HepG2 (cell line): Measurements from ENCODE around the gene CCDC106. TPM values are rescaled to one million over a fixed set of nuclear protein-coding genes. Genes with fewer than 3 reads are reported as not detected.
A peak's percentile ranks its signal among the peaks of the same experiment; 100 is the strongest.

Experiments used
- AHR ChIP-seq: IDR thresholded peaks from 2 replicates; pipeline ENCODE4 v1.6.1; 2018; ENCODE audit warnings: missing genetic modification reagents, missing compliant biosample characterization
- CHD2 ChIP-seq: IDR thresholded peaks from 2 replicates; pipeline ENCODE4 v1.6.1; 2011; ENCODE audit warnings: low read depth, low read length, improper control_type of control experiment
- GATAD2A ChIP-seq: IDR thresholded peaks from 2 replicates; pipeline ENCODE4 v1.6.1; 2016
- GPN1 ChIP-seq: sonication (generic); formaldehyde crosslinking; IDR thresholded peaks from 2 replicates; pipeline ENCODE4 v1.5.1; 2020; ENCODE audit warnings: missing genetic modification reagents, borderline replicate concordance
- HHEX ChIP-seq: IDR thresholded peaks from 2 replicates; pipeline ENCODE4 v1.6.1; 2016; ENCODE audit warnings: control low read depth
- HMG20B ChIP-seq: conservative IDR thresholded peaks from 2 replicates; pipeline ENCODE4 v1.6.1; 2016; ENCODE audit warnings: missing genetic modification reagents, missing compliant biosample characterization
- ISX ChIP-seq: sonication (generic); formaldehyde crosslinking; conservative IDR thresholded peaks from 2 replicates; pipeline ENCODE4 v1.5.0; 2020; ENCODE audit warnings: missing genetic modification reagents
- KLF11 ChIP-seq: IDR thresholded peaks from 2 replicates; pipeline ENCODE4 v1.6.1; 2016; ENCODE audit warnings: missing compliant biosample characterization
- NFE2 ChIP-seq: sonication (generic); formaldehyde crosslinking; IDR thresholded peaks from 2 replicates; pipeline ENCODE4 v1.4.0; 2020; ENCODE audit warnings: missing genetic modification reagents
- REXO4 ChIP-seq: sonication (generic); formaldehyde crosslinking; IDR thresholded peaks from 2 replicates; pipeline ENCODE4 v1.8.0; 2022; ENCODE audit warnings: missing genetic modification reagents, mild to moderate bottlenecking, borderline replicate concordance
- SIX4 ChIP-seq: sonication (generic); formaldehyde crosslinking; IDR thresholded peaks from 2 replicates; pipeline ENCODE4 v1.4.0; 2020; ENCODE audit warnings: missing genetic modification reagents
- SMARCC2 ChIP-seq: fragments of 450-650 bp; IDR thresholded peaks from 2 replicates; pipeline ENCODE4 v1.6.1; 2017; ENCODE audit warnings: antibody characterized with exemption, mild to moderate bottlenecking
- ZBTB14 ChIP-seq: sonication (generic); formaldehyde crosslinking; IDR thresholded peaks from 2 replicates; pipeline ENCODE4 v1.4.0; 2020; ENCODE audit warnings: missing genetic modification reagents
- ZBTB44 ChIP-seq: sonication (generic); formaldehyde crosslinking; IDR thresholded peaks from 2 replicates; pipeline ENCODE4 v1.4.0; 2020; ENCODE audit warnings: missing genetic modification reagents
- ZKSCAN5 ChIP-seq: sonication (generic); formaldehyde crosslinking; IDR thresholded peaks from 2 replicates; pipeline ENCODE4 v1.5.1; 2020; ENCODE audit warnings: mild to moderate bottlenecking, missing genetic modification reagents
- ZMYM2 ChIP-seq: sonication (generic); formaldehyde crosslinking; IDR thresholded peaks from 2 replicates; pipeline ENCODE4 v1.8.0; 2022; ENCODE audit warnings: mild to moderate bottlenecking, missing genetic modification reagents
- ZNF101 ChIP-seq: sonication (generic); formaldehyde crosslinking; IDR thresholded peaks from 2 replicates; pipeline ENCODE4 v1.4.0; 2020; ENCODE audit warnings: mild to moderate bottlenecking, low read depth, missing genetic modification reagents, borderline replicate concordance
- ZNF24 ChIP-seq: fragments of 450-650 bp; IDR thresholded peaks from 2 replicates; pipeline ENCODE4 v1.6.1; 2017; ENCODE audit warnings: antibody characterized with exemption, mild to moderate bottlenecking
- ZNF34 ChIP-seq: sonication (generic); formaldehyde crosslinking; IDR thresholded peaks from 2 replicates; pipeline ENCODE4 v1.4.0; 2020; ENCODE audit warnings: mild to moderate bottlenecking, missing genetic modification reagents, borderline replicate concordance
- ZNF350 ChIP-seq: sonication (generic); formaldehyde crosslinking; IDR thresholded peaks from 2 replicates; pipeline ENCODE4 v1.4.0; 2020; ENCODE audit warnings: mild to moderate bottlenecking, low read depth, missing genetic modification reagents, borderline replicate concordance
- ZNF501 ChIP-seq: sonication (generic); formaldehyde crosslinking; IDR thresholded peaks from 2 replicates; pipeline ENCODE4 v1.5.1; 2020; ENCODE audit warnings: mild to moderate bottlenecking, moderate library complexity, missing genetic modification reagents
- ZNF557 ChIP-seq: sonication (generic); formaldehyde crosslinking; IDR thresholded peaks from 2 replicates; pipeline ENCODE4 v1.4.0; 2020; ENCODE audit warnings: missing genetic modification reagents
- ZNF574 ChIP-seq: sonication (generic); formaldehyde crosslinking; IDR thresholded peaks from 2 replicates; pipeline ENCODE4 v1.4.0; 2020; ENCODE audit warnings: missing genetic modification reagents
- ZNF605 ChIP-seq: sonication (generic); formaldehyde crosslinking; IDR thresholded peaks from 2 replicates; pipeline ENCODE4 v1.8.0; 2022; ENCODE audit warnings: mild to moderate bottlenecking, missing genetic modification reagents
- ZNF672 ChIP-seq: sonication (generic); formaldehyde crosslinking; IDR thresholded peaks from 2 replicates; pipeline ENCODE4 v1.8.1; 2022; ENCODE audit warnings: missing genetic modification reagents
- ZNF713 ChIP-seq: sonication (generic); formaldehyde crosslinking; IDR thresholded peaks from 2 replicates; pipeline ENCODE4 v1.4.0; 2020; ENCODE audit warnings: mild to moderate bottlenecking, missing genetic modification reagents
- ZNF768 ChIP-seq: sonication (generic); formaldehyde crosslinking; IDR thresholded peaks from 2 replicates; pipeline ENCODE4 v1.4.0; 2020; ENCODE audit warnings: missing genetic modification reagents
- ZNF780A ChIP-seq: sonication (generic); formaldehyde crosslinking; IDR thresholded peaks from 2 replicates; pipeline ENCODE4 v1.8.0; 2022; ENCODE audit warnings: mild to moderate bottlenecking, missing genetic modification reagents, moderate library complexity
- polyA plus RNA-seq, 8 experiments: library from polyadenylated mRNA; depleted of rRNA in 3 of 8; stranded (reverse) in 7 of 8; unstranded in 1 of 8; fragments of >200 nt; fragmentation: Illumina TruSeq in 4 of 8; extraction: Trizol in 4 of 8; gene quantifications; 2 replicates each; pipeline versions ENCODE4 v1.2.1 to v1.2.3, GENCODE V29; 2011 to 2016; ENCODE audit warnings: low read depth in 4 of 8, missing spikeins in 1 of 8, mixed read lengths in 1 of 8; ENCODE audit not compliant: insufficient read depth in 1 of 8
- total RNA-seq, 5 experiments: library from RNA; depleted of rRNA; stranded (reverse); fragments of >200 nt; fragmentation: Illumina TruSeq; extraction: Trizol; gene quantifications; 2 replicates each; pipeline ENCODE4 v1.2.3, GENCODE V29; 2016; ENCODE audit warnings: low read depth in 1 of 5

The CCDC106 gene
- total and polyA plus RNA-seq, 2 of the 13 experiments (the other 11 are each of a cell fraction or from before 2014, with no cell fraction given), result 4.7 to 8.8 TPM

- TF ChIP-seq ZNF574 (CRISPR knock-in tag), result no peak
- no peak for TF ChIP-seq ZNF672 (CRISPR knock-in tag)
- TF ChIP-seq HHEX, result no peak
- TF ChIP-seq REXO4 (CRISPR knock-in tag), result no peak
- 0 out of 2 replicates have a peak, but pooled peaks have one; percentile 9 for TF ChIP-seq ZNF605 (CRISPR knock-in tag)
- TF ChIP-seq ZNF780A (CRISPR knock-in tag), result no peak
- peak; percentile 28; the same call in 1 of the 2 replicates for TF ChIP-seq GATAD2A (CRISPR knock-in tag)
- TF ChIP-seq ZNF557 (CRISPR knock-in tag), result no peak
- no peak for TF ChIP-seq ZNF713 (CRISPR knock-in tag)
- TF ChIP-seq AHR (CRISPR knock-in tag), result peak; percentile 68; the same call in 1 of the 2 replicates
- TF ChIP-seq CHD2, result no peak
- TF ChIP-seq ZNF24, result no peak
- peak; percentile 59; the same call in 1 of the 2 replicates for TF ChIP-seq ZNF501 (CRISPR knock-in tag)
- TF ChIP-seq ZNF34 (CRISPR knock-in tag), result peak; percentile 13; the same call in 1 of the 2 replicates
- TF ChIP-seq ZNF350 (CRISPR knock-in tag), result no peak
- TF ChIP-seq SIX4, result no peak
- TF ChIP-seq KLF11, result peak; percentile 74; the same call in 1 of the 2 replicates
- TF ChIP-seq HMG20B (CRISPR knock-in tag), result no peak
- TF ChIP-seq SMARCC2, result no peak
- no peak for TF ChIP-seq NFE2 (CRISPR knock-in tag)
- no peak for TF ChIP-seq ZNF101 (CRISPR knock-in tag)
- TF ChIP-seq ZMYM2 (CRISPR knock-in tag), result no peak
- TF ChIP-seq ISX (CRISPR knock-in tag), result no peak
- 0 out of 2 replicates have a peak, but pooled peaks have one; percentile 47 for TF ChIP-seq GPN1 (CRISPR knock-in tag)
- TF ChIP-seq ZKSCAN5 (CRISPR knock-in tag), result no peak
- TF ChIP-seq ZBTB44 (CRISPR knock-in tag), result peak; percentile 19; the same call in 1 of the 2 replicates
- no peak for TF ChIP-seq ZBTB14 (CRISPR knock-in tag)
- peak; percentile 42; the same call in 1 of the 2 replicates for TF ChIP-seq ZNF768 (CRISPR knock-in tag)
Measured at GRCh38 chr19:55598719-55599467, 49.1 kb upstream of the CCDC106 start (continued).
